Stimulated activated CD8-positive, alpha-beta memory T cell treated with anti-CD3 and anti-CD28 coated beads, Interleukin-15, amount 100 ng/mL, for 1 hour (primary cell): ENCODE results near the gene UBXN1.
"Not testable (repeated sequence)": the region's sequence is repeated elsewhere in the genome, so short reads cannot be mapped to it uniquely, and the experiment has no call there.

Source experiments
- DNase-seq: peaks from one replicate; pipeline ENCODE4 v3.0.0-alpha.2; 2020; ENCODE audit warnings: low read depth

The UBXN1 gene

DNA sequence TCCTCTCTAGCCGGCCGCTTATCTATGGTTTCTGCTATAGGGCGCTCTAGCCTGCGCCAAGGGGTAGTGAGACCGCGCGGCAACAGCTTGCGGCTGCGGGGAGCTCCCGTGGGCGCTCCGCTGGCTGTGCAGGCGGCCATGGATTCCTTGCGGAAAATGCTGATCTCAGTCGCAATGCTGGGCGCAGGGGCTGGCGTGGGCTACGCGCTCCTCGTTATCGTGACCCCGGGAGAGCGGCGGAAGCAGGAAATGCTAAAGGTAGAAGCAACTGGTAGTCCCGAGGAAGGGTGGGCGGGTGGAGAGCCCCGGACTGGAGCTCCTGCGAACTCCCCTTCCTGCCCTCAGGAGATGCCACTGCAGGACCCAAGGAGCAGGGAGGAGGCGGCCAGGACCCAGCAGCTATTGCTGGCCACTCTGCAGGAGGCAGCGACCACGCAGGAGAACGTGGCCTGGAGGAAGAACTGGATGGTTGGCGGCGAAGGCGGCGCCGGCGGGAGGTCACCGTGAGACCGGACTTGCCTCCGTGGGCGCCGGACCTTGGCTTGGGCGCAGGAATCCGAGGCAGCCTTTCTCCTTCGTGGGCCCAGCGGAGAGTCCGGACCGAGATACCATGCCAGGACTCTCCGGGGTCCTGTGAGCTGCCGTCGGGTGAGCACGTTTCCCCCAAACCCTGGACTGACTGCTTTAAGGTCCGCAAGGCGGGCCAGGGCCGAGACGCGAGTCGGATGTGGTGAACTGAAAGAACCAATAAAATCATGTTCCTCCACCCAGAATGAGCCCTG, 7.1 kb downstream of the UBXN1 start, which contains the start of the genes LBHD1 and UQCC3:
Gene LBHD1 (minus strand): TSS at position 660 of the 782 bp plus-strand sequence. CDS start 2,236 bp downstream, outside the sequence.
Gene UQCC3 (plus strand): TSS at position 66 of the 782 bp plus-strand sequence. CDS start 73 bp downstream, at position 139.
- peak; percentile 46 for DNase-seq

DNA sequence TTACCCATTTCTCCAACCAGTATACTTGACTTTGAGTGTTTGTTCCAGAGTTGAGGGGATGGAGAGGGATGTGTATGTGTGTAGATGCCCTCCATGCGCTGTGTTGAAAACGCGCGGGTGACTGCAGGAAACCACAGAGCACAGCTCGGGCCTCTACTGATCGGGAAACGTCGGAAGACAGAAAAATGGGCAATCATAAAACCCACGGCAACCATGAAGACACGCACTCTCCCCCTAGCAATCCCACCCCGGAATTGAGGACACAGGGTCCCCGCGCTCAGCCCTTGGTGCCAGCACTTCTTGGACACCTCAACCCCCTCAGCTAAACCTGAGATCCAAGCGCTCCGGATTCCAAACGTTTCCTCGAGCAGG, 7.7 kb downstream of the UBXN1 start:
- DNase-seq: no peak

DNA sequence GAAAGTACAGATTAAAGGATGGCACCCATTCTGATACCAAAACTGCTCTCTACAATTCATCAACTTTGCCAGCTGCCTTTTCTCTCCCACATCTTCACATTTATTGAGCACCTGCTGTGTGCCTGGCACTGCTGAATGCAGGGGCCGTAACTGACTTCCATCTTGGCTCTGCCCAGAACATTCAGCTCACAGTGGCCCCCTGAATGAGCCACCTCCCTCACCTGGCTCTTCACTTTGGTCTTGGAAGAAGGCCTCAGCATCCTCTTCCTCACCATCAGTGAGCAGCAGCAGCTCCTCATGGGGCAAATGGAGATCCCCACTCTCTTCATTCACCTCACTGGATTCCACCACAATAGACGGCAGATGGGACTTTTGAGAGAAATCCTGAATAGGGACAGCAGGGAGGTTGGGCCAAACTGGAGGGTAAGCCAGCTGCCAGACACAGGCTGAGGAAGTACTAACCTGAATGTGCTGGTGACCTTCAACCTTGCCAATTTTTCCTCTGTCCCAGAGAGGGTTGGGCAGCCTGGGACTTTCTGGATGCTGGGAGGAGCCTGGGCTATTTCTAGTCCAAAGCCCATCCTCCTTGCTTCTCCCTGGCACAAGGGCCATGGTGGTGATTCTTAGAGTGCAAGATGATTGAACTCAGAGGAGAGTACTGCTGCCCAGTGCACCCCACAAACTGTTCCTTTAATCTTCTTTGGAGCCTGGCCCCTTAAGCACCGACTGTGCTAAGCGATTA, 9.3 kb downstream of the UBXN1 start:
- no peak for DNase-seq

DNA sequence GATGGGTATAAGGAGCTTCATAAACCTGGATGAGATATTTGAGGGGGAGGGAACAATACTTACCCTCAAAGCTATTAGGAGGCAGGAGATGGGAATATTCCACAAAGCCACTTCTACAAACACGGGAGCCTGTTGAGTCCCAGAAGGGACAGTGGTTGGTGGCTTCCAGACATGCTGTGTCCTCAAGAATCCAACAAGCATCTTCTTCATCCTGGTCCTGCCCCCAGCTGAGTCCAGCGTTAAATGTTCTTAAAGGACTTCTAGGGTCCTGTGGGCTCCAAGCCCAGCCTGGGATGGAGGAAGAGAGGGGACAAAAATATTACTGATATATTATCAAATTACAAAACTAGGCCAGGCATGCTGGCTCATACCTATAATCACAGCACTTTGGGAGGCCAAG, 11.4 kb downstream of the UBXN1 start:
- no peak for DNase-seq

DNA sequence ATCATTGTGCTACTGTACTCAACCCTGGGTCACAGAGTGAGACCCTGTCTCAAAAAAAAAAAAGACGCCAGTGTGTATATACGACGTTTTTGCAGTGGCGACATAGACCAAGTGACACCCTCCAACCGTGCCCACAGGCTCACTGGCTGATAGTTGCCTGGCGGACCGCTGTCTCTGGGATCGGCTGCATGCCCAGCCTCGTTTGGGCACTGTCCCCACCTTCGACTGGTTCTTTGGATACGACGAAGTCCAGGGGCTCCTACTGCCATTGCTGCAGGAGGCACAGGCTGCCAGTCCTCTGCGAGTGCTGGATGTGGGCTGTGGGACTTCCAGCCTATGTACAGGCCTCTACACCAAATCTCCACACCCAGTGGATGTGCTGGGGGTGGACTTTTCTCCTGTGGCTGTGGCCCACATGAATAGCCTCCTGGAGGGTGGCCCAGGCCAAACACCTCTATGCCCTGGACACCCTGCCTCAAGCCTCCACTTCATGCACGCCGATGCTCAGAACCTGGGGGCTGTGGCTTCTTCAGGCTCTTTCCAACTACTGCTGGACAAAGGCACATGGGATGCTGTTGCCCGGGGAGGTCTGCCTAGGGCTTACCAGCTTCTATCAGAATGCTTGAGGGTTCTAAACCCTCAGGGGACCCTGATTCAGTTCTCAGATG, 12.5 kb downstream of the UBXN1 start:
- no peak for DNase-seq

DNA sequence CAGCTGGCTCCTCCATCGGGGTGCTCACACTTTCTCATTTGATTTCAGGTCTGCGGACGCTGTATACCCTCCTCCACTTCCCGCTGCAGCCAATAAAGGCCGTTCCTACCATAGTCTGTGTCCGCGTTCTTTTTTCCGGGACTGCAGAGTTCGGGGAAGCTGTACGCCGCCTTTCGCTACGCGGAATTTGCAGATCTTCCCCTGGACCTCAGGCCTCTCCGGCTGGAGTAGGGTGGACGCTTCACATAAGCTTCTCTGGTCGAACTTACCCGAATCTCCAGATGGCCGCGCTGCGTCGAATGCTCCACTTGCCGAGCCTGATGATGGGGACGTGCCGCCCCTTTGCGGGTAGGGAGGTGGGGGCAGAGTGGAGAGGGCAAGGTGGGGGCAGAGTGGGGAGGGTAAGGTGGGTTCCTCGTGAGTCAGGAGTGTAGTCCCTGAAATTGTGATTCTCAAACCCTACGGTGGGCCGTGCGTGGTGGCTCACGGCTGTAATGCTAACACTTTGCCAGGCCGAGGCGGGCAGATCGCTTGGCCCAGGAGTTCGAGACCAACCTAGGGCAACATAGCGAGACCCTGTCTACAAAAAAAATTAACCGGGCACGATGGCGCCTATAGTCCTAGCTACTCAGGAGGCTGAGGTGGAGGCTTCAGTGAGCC, 13.1 kb downstream of the UBXN1 start:
- DNase-seq: peak; percentile 40

DNA sequence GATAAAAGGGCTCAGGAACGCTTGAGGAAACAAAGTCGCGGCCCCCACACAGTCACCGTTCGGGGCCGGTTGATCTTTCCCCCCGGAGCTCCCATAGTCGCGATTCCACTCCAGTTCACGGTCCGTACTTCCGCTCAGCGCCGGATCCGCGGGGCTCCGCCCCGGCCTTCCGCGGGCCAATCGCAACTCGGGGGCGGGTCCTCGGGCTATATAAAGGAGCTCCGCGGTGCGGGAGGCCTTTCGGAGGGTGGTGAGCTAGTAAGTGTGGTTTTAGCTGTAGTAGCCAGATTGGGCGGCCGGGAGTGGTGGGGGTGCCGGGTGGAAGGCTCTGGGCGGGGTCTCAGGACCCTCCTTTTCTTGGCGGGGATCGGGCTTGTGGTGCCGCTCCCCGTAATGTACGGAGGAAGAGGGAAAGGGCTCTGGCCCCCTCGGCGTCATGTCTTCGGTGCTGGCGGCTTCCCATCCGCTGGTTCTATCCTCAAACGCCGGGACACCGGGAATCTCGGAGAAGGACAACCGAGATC, 13.7 kb downstream of the UBXN1 start, which contains the start of the genes C11orf98 and CSKMT:
Gene C11orf98 (minus strand): TSS at position 136 of the 524 bp plus-strand sequence. CDS start 41 bp downstream, at position 95.
Gene CSKMT (plus strand): TSS at position 238 of the 524 bp plus-strand sequence. CDS start 568 bp downstream, outside the sequence.
- DNase-seq: peak; percentile 95

DNA sequence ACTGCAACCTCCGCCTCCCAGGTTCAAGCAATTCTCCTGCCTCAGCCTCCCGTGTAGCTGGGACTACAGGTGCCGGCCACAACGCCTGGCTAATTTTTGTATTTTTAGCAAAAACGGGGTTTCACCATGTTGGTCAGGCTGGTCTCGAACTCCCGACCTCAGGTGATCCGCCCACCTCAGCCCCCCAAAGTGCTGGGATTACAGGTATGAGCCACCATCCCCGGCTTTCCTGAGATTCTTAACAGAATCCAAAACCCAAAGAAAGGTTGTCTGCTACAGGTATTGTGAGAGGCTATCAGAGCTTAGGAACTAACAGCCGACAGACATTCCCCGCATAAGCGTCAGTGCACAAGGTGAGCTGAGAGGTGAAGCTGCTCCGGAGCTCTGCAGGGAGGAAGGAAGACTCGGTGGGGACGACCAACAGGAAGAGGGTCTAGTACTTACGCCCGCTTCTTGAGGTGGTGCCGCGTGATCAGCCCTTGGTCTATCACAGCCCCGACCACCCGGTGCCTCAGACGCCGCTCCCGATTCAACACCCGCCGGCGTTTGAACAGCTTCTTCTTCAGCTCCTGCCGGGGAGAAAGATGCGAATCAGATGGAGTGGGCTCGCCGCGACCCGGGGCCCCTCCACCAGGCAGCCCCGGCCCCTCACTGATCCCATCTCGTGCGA, 14.3 kb downstream of the UBXN1 start:
- DNase-seq: no peak

DNA sequence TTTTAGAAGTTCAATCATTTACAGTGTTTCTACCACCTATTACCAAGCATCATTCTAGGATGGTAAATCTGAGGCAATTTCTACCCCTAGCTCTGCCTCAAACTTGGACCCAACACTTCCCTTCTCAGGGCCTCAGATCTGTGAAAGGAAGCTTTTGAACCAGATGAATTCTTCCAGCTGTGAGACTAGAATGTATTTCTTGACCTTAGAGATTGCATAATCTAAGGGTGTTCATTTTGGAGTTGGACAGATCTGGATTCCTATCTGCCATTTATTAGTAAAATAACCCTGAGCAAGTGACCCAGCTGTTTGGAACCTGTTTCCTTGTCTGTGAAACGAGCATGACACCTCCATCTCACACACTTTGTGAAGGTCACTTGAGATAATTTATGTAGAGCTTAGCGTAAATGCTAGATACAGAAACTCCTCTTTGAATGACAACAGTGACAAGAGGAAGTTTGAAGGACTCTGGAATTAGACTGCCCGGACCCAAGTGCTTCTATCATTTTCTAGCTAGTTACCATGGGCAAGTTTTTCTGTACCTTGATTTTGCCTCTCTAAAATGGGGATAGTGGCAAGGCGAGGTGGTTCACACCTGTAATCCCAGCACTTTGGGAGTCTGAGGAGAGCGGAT, 22.0 kb downstream of the UBXN1 start:
- DNase-seq: no peak

DNA sequence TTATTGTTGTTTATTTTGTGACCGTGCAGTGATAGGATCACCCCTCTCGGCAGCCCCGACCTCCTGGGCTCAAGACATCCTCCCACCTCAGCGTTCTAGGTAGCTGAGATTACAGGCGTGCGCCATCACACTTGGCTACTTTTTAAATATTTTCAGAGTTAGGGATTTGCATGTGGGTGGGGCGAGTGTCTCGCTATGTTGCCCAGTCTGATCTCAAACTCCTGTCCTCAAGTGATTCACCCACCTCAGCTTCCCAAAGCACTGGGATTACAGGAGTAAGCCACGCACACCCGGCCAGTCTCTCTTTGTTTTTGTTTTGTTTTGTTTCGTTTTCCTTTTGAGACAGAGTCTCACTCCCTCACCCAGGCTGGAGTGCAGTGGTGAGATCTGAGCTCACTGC, 24.6 kb downstream of the UBXN1 start:
- DNase-seq: no peak

DNA sequence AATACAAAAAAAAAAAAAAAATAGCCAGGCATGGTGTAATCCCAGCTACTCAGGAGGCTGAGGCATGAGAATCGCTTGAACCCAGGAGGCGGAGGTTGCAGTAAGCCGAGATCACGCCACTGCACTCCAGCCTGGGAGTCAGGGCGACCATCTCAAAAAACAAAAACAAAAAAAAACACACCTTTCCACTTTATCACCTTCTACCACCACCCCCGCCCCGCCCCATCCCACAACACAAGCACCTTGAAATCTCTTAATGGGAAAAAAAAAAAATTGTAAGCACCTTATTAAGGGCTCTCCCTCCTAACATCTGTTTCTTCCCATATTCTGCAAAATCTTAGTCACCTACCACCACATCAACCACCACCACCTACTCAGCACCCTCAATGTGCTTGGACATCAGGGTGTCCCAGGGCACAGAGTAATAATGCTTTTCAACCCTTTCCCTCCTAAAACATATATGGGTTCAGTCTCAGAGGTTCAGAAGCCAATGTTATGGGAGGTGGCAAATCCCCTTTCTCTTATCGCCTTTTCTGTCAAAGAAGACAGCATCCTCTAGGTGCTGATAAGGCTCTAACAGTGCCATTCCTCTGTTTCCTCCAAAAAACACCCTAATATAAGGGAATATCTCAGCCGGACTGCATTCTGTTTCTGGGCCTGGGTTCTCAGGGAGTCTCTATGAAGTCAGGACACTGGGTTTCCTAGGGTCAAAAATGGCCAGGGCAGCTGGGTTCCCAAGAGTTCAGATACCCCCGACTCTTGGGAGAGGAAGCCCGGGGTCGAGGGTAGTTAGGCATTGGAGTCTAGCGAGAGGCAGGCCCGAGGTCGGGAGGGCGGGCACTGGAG, 26.5 kb downstream of the UBXN1 start:
- no peak for DNase-seq

DNA sequence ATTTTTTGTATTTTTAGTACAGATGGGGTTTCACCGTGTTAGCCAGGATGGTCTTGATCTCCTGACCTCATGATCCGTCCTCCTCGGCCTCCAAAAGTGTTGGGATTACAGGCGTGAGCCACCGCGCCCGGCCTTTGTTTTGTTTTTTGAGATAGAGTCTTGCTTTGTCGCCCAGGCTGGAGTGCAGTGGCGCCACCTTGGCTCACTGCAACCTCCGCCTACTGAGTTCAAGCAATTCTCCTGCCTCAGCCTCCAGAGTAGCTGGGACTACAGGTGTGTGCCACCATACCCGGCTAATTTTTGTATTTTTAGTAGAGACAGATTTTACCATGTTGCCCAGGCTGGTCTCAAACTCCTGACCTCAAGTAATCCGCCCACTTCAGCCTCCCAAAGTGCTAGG, 28.6 kb downstream of the UBXN1 start:
- not testable (repeated sequence) for DNase-seq

DNA sequence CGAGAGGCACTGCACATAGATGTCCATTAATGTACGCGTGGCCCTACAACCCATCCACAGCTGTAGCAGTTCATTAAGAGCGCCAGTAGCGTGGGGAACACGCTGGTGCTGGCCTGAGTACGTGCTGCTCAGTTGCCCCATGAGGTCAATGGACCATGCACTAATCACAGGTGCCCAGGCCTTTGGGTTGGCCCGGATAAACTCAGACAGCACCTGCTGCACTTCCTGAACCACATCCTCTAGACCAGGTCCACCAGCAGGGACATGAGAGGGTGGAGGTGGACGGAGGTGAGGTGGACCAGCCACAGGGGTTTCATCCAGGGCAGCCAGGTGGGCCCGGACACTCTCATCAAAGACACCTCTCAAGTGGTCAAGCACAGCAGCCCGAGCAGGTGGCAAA, 29.4 kb downstream of the UBXN1 start:
- no peak for DNase-seq

DNA sequence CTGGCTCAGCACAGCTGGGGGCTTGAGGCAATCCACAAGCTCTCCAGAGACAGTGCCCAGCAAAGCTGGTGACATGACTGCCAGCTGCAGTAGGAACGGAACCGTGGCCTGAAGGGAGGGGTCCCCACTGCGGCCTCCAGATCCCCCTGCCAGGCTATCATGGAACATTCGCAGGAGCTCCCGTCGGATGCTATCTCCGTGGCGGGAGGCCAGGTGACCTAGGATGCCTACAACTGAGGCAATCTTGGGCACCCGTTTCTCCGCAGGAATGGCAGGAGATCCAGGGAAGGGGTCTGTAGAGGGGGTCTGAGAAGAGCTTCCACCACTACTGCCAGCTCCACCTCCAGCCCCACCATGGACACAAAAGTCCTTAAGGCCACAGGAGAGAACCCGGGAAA, 29.9 kb downstream of the UBXN1 start:
- DNase-seq: no peak

DNA sequence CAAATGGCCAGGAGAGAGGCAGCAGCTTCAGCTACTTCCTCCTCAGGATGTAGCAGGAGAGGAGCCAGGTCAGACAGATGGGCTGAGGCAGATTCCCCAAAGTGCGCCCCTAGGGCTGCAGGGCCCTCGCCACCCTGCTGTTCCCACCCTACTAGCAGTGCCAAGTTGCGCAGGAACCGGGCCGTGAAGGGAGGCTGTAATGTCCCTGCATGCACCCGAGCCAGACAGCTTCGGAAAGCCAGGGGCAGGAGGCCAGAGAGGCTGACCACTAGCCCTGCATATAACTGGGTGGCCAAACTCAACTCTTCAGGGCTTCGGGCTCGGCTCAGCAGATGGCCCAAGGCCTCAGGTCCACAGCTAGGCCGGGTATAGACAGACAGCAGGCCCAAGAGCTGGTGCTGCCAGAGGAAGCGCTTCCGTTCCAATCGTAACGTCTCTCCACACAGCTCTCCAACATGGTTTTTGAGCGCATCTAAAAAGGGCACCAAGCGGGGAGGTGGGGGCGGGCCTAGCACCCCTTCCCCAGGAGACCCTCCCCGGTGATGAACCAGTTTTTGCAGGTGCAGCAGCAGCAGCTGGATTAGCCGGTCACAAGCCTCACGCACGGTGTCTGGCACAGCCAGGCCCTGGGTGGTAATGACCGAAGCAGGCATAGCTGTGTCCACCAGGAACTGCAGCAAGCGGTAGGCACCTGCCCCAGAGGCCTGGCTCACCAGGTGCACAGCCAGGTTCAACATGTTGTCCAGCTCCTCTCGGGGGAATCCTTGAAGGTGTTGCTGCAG, 30.5 kb downstream of the UBXN1 start:
- no peak for DNase-seq

DNA sequence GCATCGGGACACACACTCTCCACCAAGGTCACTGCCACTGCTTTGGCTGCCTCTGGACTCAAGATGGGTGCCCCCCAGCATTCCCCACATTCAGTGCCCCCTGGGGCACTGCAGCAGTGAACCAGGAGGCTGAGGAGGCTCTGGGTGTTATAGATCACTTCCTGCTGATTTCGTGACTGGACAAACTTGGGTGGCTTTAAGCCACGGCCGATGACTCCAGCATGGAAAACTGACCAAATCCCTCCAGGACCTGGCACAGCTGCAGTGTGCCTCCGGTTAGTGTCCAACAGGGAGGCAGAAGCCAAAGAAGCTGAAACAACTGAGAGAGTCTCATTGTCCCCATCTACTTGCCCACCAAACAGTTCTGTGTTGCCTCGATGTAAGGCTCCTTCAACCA, 31.3 kb downstream of the UBXN1 start:
- DNase-seq: no peak

DNA sequence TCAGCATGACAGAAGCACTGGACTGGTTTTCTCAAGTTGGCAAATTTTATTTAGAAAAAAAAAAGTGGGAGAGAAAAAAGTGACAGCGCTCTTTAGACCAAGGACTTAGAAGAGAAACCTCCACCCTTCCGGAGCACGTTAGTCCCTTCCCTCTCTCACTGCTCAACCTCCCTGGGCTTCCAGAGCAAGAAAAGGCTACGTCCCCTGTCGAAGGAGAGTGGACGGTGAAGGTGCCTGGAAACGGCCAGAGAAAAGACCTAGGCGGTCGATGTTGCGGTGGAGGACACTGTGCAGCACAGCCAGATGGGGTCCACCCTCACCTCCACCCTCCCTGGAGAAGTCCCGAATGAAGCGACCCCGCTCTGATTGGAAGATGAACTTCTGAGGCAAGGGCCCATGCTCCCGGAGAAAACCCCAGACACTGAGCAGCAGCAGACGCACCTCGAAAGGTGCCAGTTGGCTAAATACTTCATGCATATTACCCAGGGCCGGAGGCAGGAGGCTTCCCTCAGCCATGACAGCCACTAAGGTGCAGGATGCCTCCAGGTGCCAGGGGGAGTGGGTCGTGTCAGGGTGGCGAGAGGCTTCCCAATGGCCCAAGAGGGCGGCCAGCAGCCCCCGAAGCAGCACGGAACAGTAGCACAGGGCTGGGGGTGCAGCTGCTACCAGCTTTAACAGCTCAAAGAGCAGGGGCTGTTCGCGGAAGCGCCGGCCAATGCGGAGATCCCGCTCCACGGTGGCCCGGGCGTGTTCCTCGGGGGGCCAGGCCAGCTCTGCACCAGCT, 31.9 kb downstream of the UBXN1 start:
- DNase-seq: no peak
